GM19043 (cell line): ENCODE data around the gene PAQR6.

ENCODE experiments used
- ATAC-seq: cut with Tn5 transposase; IDR thresholded peaks from one replicate; pipeline ENCODE4 v1.9.1; 2021; ENCODE audit warnings: low read depth; ENCODE audit not compliant: unreplicated experiment

Gene PAQR6

GRCh38 chr1:156247460-156248322 lies at the start of gene PAQR6:
TSS of gene PAQR6 (minus strand) at chr1:156248056. CDS start at chr1:156246731, 1,325 bp downstream.
- no peak for ATAC-seq

GRCh38 chr1:156295391-156295947 lies 47.6 kb upstream of the PAQR6 start, which contains the start of gene GLMP:
TSS of gene GLMP (minus strand) at chr1:156295679. CDS start at chr1:156295645, 34 bp downstream.
- ATAC-seq, result no peak

GRCh38 chr1:156293895-156294294 lies 46.0 kb upstream of the PAQR6 start:
- ATAC-seq, result no peak

- no peak for ATAC-seq
Observed at GRCh38 chr1:156293098-156293434, 45.2 kb upstream of the PAQR6 start.

- ATAC-seq, result no peak
Observed at GRCh38 chr1:156291226-156292061, 43.6 kb upstream of the PAQR6 start.

- no peak for ATAC-seq
Observed at GRCh38 chr1:156289857-156290256, 42.0 kb upstream of the PAQR6 start.

GRCh38 chr1:156286061-156286460 lies 38.2 kb upstream of the PAQR6 start:
- ATAC-seq, result no peak

- ATAC-seq, result no peak
Observed at GRCh38 chr1:156285437-156285836, 37.6 kb upstream of the PAQR6 start.

- no peak for ATAC-seq
Observed at GRCh38 chr1:156284757-156285156, 36.9 kb upstream of the PAQR6 start.

- ATAC-seq, result no peak
Observed at GRCh38 chr1:156284112-156284511, 36.3 kb upstream of the PAQR6 start, which contains the start of gene TMEM79. TSS of gene TMEM79 (plus strand) at chr1:156284325. CDS start at chr1:156285227, 902 bp downstream.

GRCh38 chr1:156283521-156283920 lies 35.7 kb upstream of the PAQR6 start:
- no peak for ATAC-seq

- peak; percentile 81 for ATAC-seq
Observed at GRCh38 chr1:156282479-156283222, 34.8 kb upstream of the PAQR6 start, which contains the start of gene SMG5. TSS of gene SMG5 (minus strand) at chr1:156282825. CDS start at chr1:156282680, 145 bp downstream.

- ATAC-seq, result no peak
Observed at GRCh38 chr1:156281693-156282478, 34.0 kb upstream of the PAQR6 start.

- no peak for ATAC-seq
Observed at GRCh38 chr1:156281281-156281680, 33.4 kb upstream of the PAQR6 start.

- ATAC-seq, result no peak
Observed at GRCh38 chr1:156279837-156280236, 32.0 kb upstream of the PAQR6 start.

GRCh38 chr1:156276966-156277381 lies 29.1 kb upstream of the PAQR6 start:
- ATAC-seq, result no peak

- ATAC-seq, result no peak
Observed at GRCh38 chr1:156276532-156276931, 28.7 kb upstream of the PAQR6 start.

GRCh38 chr1:156270314-156270713 lies 22.5 kb upstream of the PAQR6 start:
- ATAC-seq, result no peak

GRCh38 chr1:156268336-156268735 lies 20.5 kb upstream of the PAQR6 start:
- no peak for ATAC-seq
